ENCODE measurements around the gene CUX1.

GRCh38 chr7:101879565-101879964 lies 62.1 kb downstream of the CUX1 start:
- no peak for TF ChIP-seq GATA2 (IDR thresholded peaks at IDR 0.05; ENCODE audit: low read depth, low read length)
- no peak for TF ChIP-seq GATA3 (IDR thresholded peaks at IDR 0.05; ENCODE audit: low read depth, low read length)

Measured in SH-SY5Y (cell line).